22Rv1 (cell line): ENCODE measurements around the gene RAD51B.

Source experiments
- CTCF ChIP-seq: fragments of 450-650 bp; IDR thresholded peaks from 2 replicates; pipeline ENCODE4 v1.5.1; 2017; ENCODE audit warnings: mild to moderate bottlenecking
- ZFX ChIP-seq: fragments of 450-650 bp; IDR thresholded peaks from 2 replicates; pipeline ENCODE4 v1.6.1; 2017; ENCODE audit warnings: antibody characterized with exemption, borderline replicate concordance

GRCh38 chr14:68103853-68104252 is 284.3 kb downstream of the RAD51B start:
- TF ChIP-seq CTCF = no peak
- TF ChIP-seq ZFX = no peak
